HT-29 (cell line): ENCODE results near the gene CACNB4. TPM values are rescaled to one million over a fixed set of nuclear protein-coding genes. Genes with fewer than 3 reads are reported as not detected.
"Not testable (repeated sequence)": the region's sequence is repeated elsewhere in the genome, so short reads cannot be mapped to it uniquely, and the experiment has no call there.

Source experiments
- DNase-seq: peaks from one replicate; pipeline ENCODE4 v3.0.0-alpha.2; 2015; ENCODE audit warnings: low spot score
- total RNA-seq: library from RNA; depleted of rRNA; stranded (reverse); fragments of >200 nt; shearing (Covaris generic); gene quantifications from 2 replicates; pipeline ENCODE4 v1.2.3, GENCODE V29; 2014

Gene CACNB4
- total RNA-seq, 1 experiment from 2014 or later: 0.13 TPM

DNA sequence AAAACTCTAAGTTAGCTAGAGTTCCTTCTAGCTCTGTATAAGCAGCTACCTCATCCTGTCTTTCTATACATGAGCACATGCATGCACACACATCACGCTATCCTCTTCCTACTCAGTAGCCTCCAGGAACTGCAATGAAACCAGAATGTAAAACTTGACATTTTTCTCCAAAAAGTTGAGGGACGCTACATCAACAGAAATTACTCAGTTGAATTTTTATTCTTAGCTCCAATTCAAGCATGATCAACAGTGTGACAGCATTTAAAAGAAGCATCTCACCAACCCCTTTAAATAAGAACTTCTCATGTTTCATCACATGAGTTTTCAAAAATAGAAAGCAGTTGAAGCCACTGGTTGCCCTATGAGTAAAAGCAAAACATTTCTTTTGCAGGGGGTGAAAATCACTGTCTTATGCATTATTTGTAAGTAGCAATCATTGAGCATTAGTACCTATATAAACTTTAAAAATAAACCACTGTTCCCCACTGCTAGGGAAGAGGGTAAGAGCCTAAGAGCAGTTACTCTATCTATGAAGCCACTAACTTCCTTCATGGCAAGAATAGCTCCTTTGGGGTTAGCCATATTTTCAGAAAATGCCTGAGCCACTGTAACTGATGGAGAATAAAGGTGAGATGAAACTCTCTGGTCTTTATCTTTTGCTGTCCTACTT, 192.7 kb downstream of the CACNB4 start:
- DNase-seq: no peak

DNA sequence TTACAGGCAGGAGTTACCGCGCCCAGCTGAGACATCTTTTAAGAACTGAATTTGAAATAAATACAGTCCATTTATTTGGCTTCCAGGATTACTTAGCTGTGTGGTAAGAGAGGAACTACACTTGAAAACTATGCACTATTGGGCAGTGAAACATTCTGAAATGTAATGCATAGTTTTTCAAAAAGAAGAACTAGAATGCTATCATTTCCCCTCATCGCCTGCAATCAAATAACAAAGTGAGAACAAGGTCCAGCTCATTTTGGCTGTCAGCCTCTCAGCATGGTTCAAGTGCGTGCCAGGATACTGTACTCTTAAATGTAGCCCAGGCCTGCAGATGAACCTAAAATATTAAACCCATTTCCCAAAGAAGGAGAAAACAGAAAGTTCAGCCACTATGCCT, 194.0 kb downstream of the CACNB4 start:
- no peak for DNase-seq

DNA sequence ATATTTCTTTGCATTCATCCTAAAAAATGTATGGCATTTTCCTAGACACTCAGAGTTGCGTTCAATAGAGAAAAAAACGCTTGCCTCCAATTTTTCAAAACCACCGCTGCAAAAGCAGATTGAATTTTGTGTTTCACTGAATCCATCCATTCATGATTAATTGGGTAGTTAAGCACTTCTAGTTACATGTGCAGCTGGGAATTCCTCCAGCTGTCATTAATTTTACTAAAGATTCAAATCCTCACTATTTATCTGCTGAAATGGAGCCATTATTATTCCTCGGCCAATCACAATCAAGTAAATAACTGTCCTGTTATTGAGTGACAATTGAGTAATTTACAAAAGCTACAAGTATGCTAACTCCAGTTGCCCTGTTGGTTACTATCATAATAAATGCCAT, 194.8 kb downstream of the CACNB4 start:
- no peak for DNase-seq

DNA sequence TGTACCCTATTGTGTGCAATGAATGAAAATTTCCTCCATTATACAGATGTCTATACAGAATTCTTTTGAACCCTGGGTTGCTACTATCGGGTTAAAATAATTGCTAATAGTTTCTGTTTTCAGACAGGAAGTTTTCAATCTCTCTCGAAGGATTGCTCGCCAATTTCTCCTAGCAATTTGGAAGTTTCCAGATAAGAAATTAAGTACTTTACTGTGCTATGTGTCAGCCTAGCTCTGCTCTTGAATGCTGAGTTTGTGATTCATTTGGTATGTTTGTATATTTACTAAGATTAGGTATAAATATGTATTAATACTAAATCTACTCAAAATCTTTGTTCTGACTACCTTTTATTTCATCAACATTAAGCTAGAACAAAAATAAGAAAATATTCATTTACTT, 196.0 kb downstream of the CACNB4 start:
- no peak for DNase-seq

DNA sequence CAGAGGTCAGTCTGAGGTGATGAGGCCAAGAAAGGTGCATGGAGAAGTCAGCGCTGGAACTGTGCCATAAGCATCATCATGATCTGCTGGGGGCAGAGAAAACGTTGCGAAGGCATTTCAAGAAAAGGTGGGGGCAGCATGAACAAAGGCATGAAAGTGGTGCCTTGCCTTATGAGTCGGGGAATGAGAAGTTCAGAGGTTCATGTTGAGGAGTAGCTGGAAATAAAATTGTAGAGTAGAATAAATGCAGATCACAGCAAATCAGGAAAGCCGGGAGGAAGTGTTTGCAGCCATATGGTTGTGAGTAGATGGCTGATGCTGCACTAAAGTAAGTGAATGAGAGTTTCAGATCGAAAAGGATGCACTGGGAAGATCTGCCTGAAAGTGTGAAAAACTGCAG, 198.5 kb downstream of the CACNB4 start:
- DNase-seq: no peak

DNA sequence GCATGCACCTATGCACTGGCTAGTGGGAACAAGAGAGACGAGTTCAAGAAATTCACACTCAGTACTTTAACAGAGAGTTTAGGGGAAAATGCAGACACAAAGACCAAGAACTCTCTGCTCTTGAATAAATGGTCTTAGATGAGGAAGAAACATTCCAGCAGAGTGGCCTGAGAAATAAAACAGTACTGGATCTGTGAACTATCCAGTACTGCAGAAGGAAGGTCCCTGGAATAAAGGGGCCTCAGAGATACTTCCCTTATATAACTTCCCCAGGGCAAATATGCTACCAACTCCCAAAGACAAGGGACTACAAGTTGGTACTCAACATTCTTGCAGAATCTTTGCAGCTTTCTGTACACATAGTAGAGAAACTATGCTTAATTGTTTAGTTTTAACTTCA, 199.7 kb downstream of the CACNB4 start:
- DNase-seq: no peak

DNA sequence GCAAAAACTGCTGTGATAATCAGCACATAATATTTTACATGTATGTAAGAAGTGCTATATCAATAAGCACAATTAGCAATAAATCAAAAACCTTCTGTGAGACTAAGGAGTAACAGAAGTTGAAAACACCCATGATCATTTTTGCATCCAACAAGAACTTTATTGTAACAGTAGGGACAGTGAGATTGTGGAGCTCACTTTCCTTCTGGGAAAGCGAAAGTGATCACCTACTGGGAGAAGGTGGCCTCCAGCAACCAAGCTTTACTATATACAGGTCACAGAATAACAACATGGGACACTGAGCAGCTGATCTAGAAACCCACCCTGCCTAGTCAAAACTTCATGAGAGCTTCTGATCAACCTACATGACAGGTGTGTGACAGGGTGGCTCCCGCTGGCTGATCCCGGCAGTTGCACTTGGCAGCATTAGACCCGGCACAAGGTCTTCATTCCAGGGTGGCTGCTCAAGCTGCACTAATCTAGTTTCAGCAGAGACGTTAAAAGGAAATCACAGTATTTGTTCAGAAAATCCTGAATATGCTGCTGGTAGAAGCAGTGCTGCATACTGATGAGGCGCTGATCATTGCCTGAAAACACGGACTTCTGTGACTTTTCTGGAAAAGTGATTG, 207.2 kb downstream of the CACNB4 start:
- DNase-seq: no peak

DNA sequence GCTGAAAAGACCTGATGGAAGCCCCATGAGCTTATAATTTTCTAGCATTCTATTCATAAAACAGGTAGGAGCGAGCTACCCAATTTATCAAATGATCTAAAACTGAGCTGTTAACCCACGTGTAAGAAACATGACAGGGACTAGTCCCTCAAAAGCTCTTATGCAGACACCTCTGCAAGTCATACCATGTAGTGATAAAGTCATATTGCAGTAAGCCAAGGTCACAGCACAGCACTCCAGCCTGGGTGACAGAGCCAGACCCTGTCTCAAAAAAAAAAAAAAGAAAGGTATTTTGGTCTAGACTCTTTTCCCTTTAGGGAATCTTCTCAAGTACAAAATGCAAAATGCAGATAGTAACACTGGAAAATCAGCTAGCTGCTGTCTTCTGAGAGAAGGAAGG, 211.7 kb downstream of the CACNB4 start:
- no peak for DNase-seq

DNA sequence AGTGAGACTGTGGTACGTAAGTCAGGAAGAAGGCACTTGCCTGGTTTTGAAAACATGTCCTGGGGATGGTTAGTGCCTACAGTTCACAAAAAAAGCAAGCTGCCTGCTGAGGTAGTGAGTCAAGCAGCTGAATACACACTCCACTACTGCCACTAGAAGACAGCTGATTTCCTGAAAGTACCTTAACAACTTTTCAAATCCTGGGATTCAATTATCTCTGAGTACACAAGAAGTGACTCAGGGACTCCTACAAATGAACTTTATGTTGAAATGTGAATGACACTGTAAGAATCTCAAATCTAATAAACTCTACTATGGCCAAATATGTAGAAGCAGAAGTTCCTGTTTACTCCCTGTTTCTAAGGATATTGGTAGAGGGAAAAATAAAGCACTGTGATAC, 212.6 kb downstream of the CACNB4 start:
- no peak for DNase-seq

DNA sequence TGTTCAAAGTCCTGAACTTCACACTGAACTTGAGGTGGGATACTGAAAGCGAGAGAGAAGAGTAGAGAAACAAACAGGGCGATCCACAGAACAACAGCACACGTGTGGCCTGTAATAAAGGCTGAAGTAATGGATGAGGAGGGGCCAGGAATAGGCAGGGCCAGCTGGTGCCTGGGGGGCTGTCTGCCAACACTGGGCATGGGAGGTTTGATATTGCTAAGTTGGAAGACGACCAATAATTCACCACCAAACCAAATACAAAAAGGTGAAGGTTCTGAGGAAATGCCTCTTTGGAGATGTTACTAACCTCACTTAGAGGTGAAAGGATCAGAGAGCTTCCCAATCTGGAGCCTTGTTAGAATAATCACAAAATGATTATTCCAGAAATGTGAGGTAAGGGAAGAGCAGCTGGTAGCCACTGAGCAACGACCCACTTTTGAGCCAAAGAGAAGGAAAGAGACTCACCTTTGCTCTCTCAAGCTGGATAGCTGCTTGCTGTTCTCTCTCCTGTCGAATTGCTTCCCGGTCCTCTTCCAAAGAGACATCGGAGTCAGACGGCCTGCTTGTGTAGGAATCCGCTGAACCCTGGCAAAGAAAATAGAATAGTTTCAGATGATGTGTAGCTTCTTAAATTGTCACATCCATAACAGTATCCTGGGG, 215.9 kb downstream of the CACNB4 start:
- no peak for DNase-seq

DNA sequence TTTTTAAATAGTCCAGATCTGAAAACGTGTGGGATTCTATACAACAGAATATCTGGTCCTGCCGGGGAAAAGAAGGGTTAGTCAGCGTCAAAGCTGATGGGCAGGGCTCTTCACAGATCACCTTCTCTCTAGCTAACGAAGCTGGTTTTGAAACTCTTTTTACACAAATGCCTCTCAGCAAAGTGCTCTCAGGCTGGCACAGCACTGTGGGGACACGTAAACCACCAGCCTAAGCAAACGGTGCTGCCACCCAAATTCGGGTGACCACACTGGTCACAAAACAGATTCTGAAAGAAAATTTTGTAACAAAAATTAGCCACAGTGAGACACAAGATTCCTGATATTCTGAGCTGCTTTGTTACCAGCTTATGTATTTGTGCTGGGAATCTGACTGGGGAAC, 217.5 kb downstream of the CACNB4 start:
- no peak for DNase-seq

DNA sequence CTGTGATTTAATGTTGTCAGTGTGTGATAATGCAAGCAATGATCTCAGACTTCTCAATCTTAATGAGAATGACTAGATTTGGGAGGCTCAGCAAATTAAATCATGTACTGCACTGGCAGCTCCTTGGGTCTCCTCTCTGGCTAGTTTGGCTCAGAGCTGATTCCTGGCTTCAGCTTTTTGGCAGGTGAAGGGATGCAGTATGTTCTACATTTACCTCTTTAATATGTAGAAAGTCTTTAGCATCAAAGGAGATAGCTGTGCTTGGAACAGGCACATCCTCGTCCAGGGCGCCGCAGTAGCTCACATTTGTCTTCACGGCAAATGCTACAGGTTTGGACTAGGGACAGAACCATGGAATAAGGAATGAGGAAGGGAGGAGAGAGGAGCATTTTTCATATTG, 218.3 kb downstream of the CACNB4 start:
- DNase-seq: no peak

DNA sequence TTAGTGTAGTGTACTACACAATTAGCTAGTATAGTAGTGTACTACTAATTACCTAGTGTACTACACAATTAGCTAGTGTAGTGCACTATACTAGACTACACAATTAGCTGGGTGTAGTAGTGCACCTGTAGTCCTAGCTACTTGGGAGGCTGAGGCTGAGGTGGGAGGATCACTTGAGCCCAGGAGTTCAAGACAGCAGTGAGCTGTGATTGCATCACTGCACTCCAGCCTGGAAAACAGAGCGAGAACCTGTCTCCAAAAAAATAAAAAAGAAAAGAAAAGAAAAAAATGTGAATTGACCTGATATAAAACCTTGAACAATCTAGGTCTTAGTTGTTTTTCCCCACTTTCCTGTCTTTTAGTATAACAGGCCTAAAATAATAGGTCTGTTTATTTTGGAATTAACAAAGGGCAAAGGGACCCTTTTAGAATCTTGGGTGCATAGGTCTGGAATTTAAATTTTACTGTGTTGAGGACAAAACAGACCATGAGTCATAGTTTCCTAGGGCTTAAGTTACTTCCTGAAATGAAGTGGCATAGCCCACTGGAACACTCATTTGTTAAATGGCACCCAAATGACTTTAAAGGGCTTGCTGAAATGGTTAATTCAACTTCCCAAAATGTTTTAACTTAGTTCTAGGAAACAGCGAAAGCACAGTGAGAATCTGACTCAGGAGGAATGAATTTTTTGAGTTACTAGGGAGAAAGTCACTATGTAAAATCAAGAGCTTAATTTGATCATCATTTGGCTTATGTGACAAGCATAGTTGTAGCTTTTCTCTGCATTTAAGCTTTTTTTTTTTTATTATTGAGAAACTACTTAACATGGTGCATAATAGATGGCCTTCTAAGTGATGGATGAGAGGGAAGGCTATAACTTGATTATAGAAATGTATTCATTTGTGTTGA, 219.9 kb downstream of the CACNB4 start:
- no peak for DNase-seq

DNA sequence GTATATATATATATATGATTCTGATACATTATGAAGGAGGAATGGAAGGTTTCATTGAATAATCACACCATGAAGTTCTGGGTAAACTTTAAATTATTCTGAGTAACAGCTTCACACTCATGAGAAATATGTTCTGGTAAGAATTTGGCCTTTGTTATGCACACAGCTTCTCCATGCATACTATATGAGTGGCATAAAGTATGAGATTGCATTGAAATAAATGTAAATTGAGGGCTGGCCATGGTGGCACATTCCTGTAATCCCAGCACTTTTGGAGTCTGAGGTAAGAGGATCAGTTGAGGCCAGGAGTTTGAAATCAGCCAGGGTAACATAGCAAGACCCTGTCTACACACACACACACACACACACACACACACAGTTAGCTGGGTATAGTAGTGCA, 220.6 kb downstream of the CACNB4 start:
- DNase-seq: no peak

DNA sequence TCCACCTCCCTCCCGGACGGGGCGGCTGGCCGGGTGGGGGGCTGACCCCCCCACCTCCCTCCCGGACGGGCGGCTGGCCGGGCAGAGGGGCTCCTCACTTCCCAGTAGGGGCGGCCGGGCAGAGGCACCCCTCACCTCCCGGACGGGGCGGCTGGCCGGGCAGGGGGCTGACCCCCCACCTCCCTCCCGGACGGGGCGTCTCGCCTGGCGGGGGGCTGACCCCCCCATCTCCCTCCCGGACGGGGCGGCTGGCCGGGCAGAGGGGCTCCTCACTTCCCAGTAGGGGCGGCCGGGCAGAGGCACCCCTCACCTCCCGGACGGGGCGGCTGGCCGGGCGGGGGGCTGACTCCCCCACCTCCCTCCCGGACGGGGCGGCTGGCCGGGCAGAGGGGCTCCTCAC, 223.2 kb downstream of the CACNB4 start:
- not testable (repeated sequence) for DNase-seq

DNA sequence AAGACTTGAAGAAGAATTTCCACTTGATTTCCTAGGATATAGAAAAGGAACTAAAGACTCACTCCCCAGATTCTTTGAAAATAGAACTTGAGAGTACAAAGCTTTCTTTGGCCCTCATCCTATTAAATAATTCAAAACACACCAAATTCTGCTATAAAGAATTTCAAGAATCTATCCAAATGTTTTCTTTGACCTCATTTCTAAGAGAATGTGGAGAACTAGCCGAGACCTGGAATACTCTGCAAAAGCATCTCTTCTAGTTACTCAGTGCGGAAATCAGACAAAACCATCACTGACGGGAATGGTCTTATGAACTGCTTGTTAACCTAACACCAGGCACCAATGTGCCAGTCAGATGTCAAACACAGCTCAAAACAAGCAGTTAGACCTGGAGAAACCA, 226.4 kb downstream of the CACNB4 start:
- no peak for DNase-seq

DNA sequence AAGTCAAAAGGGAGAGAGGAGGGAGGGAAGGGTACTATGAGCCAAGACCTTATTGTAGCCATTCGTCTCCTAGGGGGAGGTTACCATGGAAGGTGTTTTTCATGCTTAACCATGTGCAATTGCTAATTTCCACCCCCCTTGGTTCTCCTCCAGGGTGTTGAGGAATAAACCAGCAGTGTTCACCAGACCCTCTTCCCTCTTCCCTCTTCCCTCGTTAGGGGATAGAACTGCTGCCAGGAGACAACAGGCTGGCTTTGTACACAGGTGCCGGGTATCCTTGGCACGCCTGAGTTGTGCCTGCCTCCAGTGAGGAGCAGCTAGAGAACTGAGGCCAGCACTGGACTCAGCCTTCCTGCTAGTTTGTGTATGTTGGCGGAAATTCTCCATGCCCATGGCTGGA, 229.6 kb downstream of the CACNB4 start:
- no peak for DNase-seq

DNA sequence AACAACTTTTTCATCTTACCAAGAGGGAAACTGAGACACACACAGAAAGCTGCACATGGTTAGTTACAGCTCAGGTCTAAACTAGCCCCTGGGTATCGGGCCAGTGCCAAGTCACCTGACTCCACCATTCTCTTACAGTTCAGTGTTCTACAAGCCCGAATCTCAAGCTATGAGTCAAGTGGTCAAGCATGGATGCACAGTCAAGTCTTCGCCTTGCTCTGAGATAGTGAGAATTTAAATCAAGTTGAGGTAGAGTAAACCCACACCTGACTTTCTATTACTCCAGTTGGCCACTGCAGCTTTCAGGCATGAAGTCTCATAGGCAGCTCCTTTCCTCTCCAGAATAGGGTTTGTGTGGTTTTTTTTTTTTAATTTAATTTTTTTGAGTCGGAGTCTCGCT, 236.1 kb downstream of the CACNB4 start:
- no peak for DNase-seq

DNA sequence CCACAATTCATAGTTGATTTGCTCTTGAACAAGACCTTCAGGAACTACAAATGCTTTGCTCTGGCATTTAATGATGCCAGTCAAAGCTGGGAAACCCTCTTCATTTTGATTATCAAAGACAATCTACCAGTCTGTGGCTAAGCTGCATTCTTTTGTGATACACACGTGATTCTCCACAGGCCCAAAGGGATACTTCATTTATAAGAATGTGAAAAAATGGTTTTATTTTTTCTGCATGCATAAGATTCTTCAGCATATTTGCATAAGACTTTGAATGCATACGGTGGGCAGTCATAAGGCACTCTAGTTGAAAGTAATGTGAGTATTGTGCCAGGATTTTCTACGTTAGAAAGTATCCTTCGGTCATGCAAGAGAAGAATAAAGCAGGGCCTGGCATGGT, 237.7 kb downstream of the CACNB4 start:
- DNase-seq: no peak

DNA sequence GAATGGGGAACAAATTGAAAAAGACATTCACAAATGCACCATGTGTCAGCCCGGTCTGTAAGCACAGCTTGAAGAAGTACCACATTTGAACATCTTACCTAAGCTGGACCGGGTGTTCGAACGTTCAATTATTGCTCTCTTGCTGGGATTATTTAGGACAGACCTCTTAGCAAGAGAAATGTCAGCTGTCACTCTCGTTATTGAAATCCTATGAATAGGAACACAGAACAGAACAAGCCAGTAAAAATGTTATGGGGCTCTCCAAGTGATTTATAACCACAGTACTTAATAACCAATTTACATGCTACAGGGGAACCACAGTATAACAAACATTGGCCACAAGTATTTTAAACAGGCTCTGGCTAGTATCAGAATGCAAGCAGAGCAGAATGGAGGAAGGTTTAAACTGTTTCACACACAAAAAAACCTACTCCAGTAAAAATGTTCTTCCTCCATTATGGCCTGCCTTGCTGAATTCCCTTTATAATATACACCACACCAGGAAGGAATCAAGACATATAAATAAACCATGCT, 238.2 kb downstream of the CACNB4 start:
- DNase-seq: no peak

DNA sequence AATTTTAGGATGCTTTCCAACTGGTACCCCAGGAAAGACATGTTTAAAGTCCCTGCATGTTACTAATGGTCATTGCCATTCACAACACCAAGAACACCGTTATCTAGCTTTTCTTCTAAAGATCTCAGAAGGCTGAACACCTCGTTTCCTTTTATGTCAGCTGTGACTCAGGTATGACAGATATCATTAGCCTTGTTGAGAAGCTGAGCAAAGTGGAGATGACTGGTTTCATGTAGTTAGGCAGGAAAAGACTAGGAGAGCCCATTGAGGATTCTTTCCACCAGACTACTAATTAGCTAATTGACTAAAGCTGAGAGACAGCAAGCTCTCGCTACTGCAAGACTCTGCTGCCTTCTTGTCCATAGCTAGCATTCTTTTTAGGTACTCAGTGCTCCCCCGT, 238.6 kb downstream of the CACNB4 start:
- DNase-seq: no peak

DNA sequence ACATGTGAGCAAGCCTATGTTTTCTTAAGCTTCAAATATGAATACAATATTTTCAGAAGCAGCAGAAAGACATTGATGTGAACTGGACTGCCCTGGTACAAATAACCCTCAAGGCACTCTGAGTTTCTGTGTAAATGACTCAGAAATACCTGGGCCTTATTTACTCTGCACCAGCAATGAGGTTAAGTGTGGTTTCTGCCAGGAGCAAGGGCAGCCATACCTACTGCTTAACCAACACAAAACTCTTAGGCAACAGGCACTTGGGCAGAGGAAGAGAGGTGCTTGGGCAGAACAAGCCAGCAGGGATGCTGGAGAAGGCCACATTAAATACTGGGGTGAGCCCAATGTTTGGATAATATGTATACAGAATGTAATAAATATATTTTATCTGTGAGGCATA, 241.2 kb downstream of the CACNB4 start:
- no peak for DNase-seq
